Body of pancreas (tissue), 4 donors: Measurements from ENCODE around the gene DSE.

Experiments used
- CTCF ChIP-seq, 7 experiments: fragments of 450-650 bp in 4 of 7; fragments of 200-600 bp in 3 of 7; sonication (generic) in 3 of 7; IDR thresholded peaks; one replicate each; pipeline ENCODE4 v1.5.1; 2016 to 2019; ENCODE audit warnings: antibody characterized with exemption in 7 of 7
- POLR2A ChIP-seq, 3 donors: fragments of 450-650 bp; IDR thresholded peaks; one replicate each; pipeline ENCODE4 v1.6.1; 2016; ENCODE audit warnings: antibody characterized with exemption in 3 of 3, mild to moderate bottlenecking in 2 of 3

GRCh38 chr6:116439522-116440051 lies 68.8 kb downstream of the DSE start:
- TF ChIP-seq POLR2A (IDR thresholded peaks at IDR 0.05) = no peak
- no peak for TF ChIP-seq CTCF (IDR thresholded peaks at IDR 0.05)
